GM13976 (cell line): ENCODE results near the gene COL9A2.

Experiments
- DNase-seq: peaks from one replicate; pipeline ENCODE4 v3.0.0; 2012; ENCODE audit warnings: low spot score
- CTCF ChIP-seq: IDR thresholded peaks from 2 replicates; pipeline ENCODE4 v1.5.1; 2012; ENCODE audit warnings: borderline replicate concordance, mild to moderate bottlenecking; ENCODE audit not compliant: insufficient read depth; ENCODE audit errors: extremely low read depth, missing control alignments, control extremely low read depth
- in situ Hi-C: fragments of 300-500 bp; cut with MboI; formaldehyde crosslinking; loops from one replicate; pipeline ENCODE4 v1.12.0; 2022; ENCODE audit warnings: low sequenced_read_pairs, mixed read lengths, inconsistent platforms; ENCODE audit not compliant: unreplicated experiment

Gene COL9A2

GRCh38 chr1:40318970-40319621, 2.0 kb upstream of the COL9A2 start:
- no peak for DNase-seq

GRCh38 chr1:40318476-40318875, 1.4 kb upstream of the COL9A2 start:
- no peak for DNase-seq
- in situ Hi-C loops, result no loop called here
- no peak for TF ChIP-seq CTCF

More at GRCh38 chr1:40318970-40319621, 2.0 kb upstream of the COL9A2 start:
- in situ Hi-C loops, result no loop called here
- no peak for TF ChIP-seq CTCF

- in situ Hi-C loops, result no loop called here
- peak; percentile 32 for DNase-seq
- no peak for TF ChIP-seq CTCF
Observed at GRCh38 chr1:40317394-40318074, 448 bp upstream of the COL9A2 start.

- in situ Hi-C loops, result no loop called here
- peak; percentile 22 for TF ChIP-seq CTCF
- DNase-seq, result peak; percentile 57
Observed at GRCh38 chr1:40315795-40316594, 1.1 kb downstream of the COL9A2 start.

- in situ Hi-C loops, result no loop called here
- TF ChIP-seq CTCF, result peak; percentile 90
- DNase-seq, result peak; percentile 90
Observed at GRCh38 chr1:40315239-40315794, 1.8 kb downstream of the COL9A2 start.

GRCh38 chr1:40314721-40315238, 2.3 kb downstream of the COL9A2 start:
- no peak for TF ChIP-seq CTCF
- in situ Hi-C loops, result no loop called here
- DNase-seq, result peak; percentile 34
